Vagina (tissue), 2 donors: ENCODE measurements around the gene RAET1L. TPM values are rescaled to one million over a fixed set of nuclear protein-coding genes. Genes with fewer than 3 reads are reported as not detected.
A peak's percentile ranks its signal among the peaks of the same experiment; 100 is the strongest.
"Not testable (repeated sequence)": the region's sequence is repeated elsewhere in the genome, so short reads cannot be mapped to it uniquely, and the experiment has no call there.

ENCODE experiments used
- DNase-seq, 2 donors: peaks; one replicate each; pipeline ENCODE4 v3.0.0-alpha.2; 2017; ENCODE audit errors: extremely low spot score in 2 of 2
- H3K27ac ChIP-seq: fragments of 200-600 bp; sonication (generic); one replicate; pipeline ENCODE4 v1.5.1; 2019
- H3K27me3 ChIP-seq: fragments of 200-600 bp; sonication (generic); one replicate; pipeline ENCODE4 v1.5.1; 2019
- H3K36me3 ChIP-seq, 2 donors: fragments of 200-600 bp; sonication (generic); one replicate each; pipeline ENCODE4 v1.5.1; 2017 to 2019
- H3K4me1 ChIP-seq: fragments of 200-600 bp; sonication (generic); one replicate; pipeline ENCODE4 v1.5.1; 2019
- H3K4me3 ChIP-seq, 2 donors: fragments of 200-600 bp; sonication (generic); 1 replicate in 1 of 2; 2 replicates in 1 of 2; pipeline ENCODE4 v1.5.1; 2016 to 2019
- H3K9me3 ChIP-seq: fragments of 200-600 bp; sonication (generic); one replicate; pipeline ENCODE4 v1.5.1; 2019
- CTCF ChIP-seq, 3 experiments: fragments of 450-650 bp in 2 of 3; fragments of 200-600 bp in 1 of 3; sonication (generic) in 1 of 3; IDR thresholded peaks; one replicate each; pipeline ENCODE4 v1.5.1; 2017 to 2019; ENCODE audit warnings: antibody characterized with exemption in 3 of 3, mild to moderate bottlenecking in 2 of 3, moderate library complexity in 2 of 3
- POLR2A ChIP-seq, 2 donors: fragments of 450-650 bp; IDR thresholded peaks; one replicate each; pipeline ENCODE4 v1.6.1; 2017; ENCODE audit warnings: antibody characterized with exemption in 2 of 2, mild to moderate bottlenecking in 2 of 2, moderate library complexity in 2 of 2
- POLR2AphosphoS5 ChIP-seq, 2 donors: sonication (generic); formaldehyde crosslinking; IDR thresholded peaks; one replicate each; pipeline ENCODE4 v1.9.0; 2017; ENCODE audit warnings: antibody characterized with exemption in 2 of 2, mild to moderate bottlenecking in 2 of 2, low read depth in 1 of 2; ENCODE audit not compliant: insufficient read depth in 1 of 2
- intact Hi-C: fragments of 100-400 bp; cut with DNase I; formaldehyde crosslinking; loops from one replicate; pipeline ENCODE4 v1.15.1; 2023
- total RNA-seq: library from RNA; depleted of rRNA; stranded (reverse); fragments of >200 nt; gene quantifications from one replicate; pipeline ENCODE4 v1.2.3, GENCODE V29; 2016

RAET1L gene
- total RNA-seq, 1 donor from 2014 or later, result 8.3 TPM

- Histone ChIP-seq H3K36me3 (no peaks in the 10 kb centered on the region), H3K27me3 (peaks cover 3% of the 10 kb centered on the region), H3K27ac (no peak overlapping the region), H3K4me1 (peaks cover 19% of the 10 kb centered on the region), H3K4me3 (no peak overlapping the region), H3K9me3 (no peaks in the 10 kb centered on the region)
- TF ChIP-seq POLR2A (IDR thresholded peaks at IDR 0.05) (no peak), CTCF (IDR thresholded peaks at IDR 0.05) (no peak), POLR2AphosphoS5 (IDR thresholded peaks at IDR 0.05; ENCODE audit: insufficient read depth in 1 of 2, low read depth in 1 of 2) (no peak)
- intact Hi-C loops, result no loop called here
- peak in 1 of 2 donors; percentile 80 for DNase-seq
These were observed 1.9 kb upstream of the RAET1L start for GRCh38 chr6:150026976-150027805.

DNA sequence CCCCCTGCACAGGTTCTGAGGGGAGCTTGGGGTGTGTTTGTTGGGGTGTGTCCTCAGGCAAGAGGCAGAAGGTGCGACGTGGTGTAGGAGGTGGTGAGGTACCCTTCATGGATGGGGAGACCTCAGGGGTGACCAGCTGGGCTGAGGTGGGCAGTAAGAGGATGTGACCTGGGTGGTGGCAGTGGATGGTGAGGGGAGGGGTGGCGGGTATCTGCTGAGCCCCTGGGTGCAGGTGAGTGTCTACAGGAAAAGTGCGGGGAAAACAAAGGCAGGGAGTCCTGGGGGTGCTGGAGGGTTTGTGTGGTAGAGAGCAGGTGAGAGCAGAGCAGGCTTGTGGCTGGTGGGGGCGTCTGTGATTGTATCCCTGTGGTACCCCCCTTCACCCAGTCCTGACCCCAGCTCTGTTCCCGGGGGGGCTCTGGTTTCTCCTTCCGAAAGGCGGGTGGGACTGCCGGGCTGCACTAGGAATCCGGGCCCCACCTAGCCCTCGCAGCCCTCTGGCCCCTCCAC lies 631 bp downstream of the RAET1L start:
- intact Hi-C loops, result no loop called here

GRCh38 chr6:150024021-150024420 lies 1.3 kb downstream of the RAET1L start:
- intact Hi-C loops, result not testable (repeated sequence)

More for the DNA sequence above, 631 bp downstream of the RAET1L start:
- TF ChIP-seq CTCF (IDR thresholded peaks at IDR 0.05) (no peak), POLR2AphosphoS5 (IDR thresholded peaks at IDR 0.05; ENCODE audit: insufficient read depth in 1 of 2, low read depth in 1 of 2) (no peak), POLR2A (IDR thresholded peaks at IDR 0.05) (no peak)
- H3K27me3 ChIP-seq, result peaks cover 3% of the 10 kb centered on the region
- no peak overlapping the region for H3K27ac ChIP-seq
- DNase-seq, result no peak
- H3K36me3 ChIP-seq, result no peaks in the 10 kb centered on the region
- H3K4me1 ChIP-seq, result peaks cover 19% of the 10 kb centered on the region
- H3K9me3 ChIP-seq, result no peaks in the 10 kb centered on the region
- peak overlapping the region; percentile 30 to 34 for H3K4me3 ChIP-seq

GRCh38 chr6:150021870-150022269 lies 3.5 kb downstream of the RAET1L start:
- DNase-seq, H3K4me3 ChIP-seq, intact Hi-C loops, H3K9me3 ChIP-seq, H3K27ac ChIP-seq, H3K27me3 ChIP-seq, H3K36me3 ChIP-seq: not testable (repeated sequence)
- peaks cover 20% of the 10 kb centered on the region for H3K4me1 ChIP-seq

More at GRCh38 chr6:150024021-150024420, 1.3 kb downstream of the RAET1L start:
- not testable (repeated sequence) for H3K4me3 ChIP-seq, H3K27ac ChIP-seq, H3K36me3 ChIP-seq, H3K9me3 ChIP-seq, H3K27me3 ChIP-seq, DNase-seq
- H3K4me1 ChIP-seq, result peaks cover 19% of the 10 kb centered on the region

GRCh38 chr6:150018846-150019580 lies 6.3 kb downstream of the RAET1L start:
- H3K4me1 ChIP-seq, result peaks cover 15% of the 10 kb centered on the region
- H3K27me3 ChIP-seq, result no peaks in the 10 kb centered on the region
- H3K36me3 ChIP-seq, result no peaks in the 10 kb centered on the region
- TF ChIP-seq CTCF (IDR thresholded peaks at IDR 0.05), result no peak
- TF ChIP-seq POLR2A (IDR thresholded peaks at IDR 0.05), result no peak
- no peak for TF ChIP-seq POLR2AphosphoS5 (IDR thresholded peaks at IDR 0.05; ENCODE audit: insufficient read depth in 1 of 2, low read depth in 1 of 2)
- DNase-seq, result peak in 1 of 2 donors; percentile 52
- H3K4me3 ChIP-seq, result no peak overlapping the region
- no peak overlapping the region for H3K27ac ChIP-seq
- H3K9me3 ChIP-seq, result no peaks in the 10 kb centered on the region
- intact Hi-C loops, result no loop called here

- DNase-seq, intact Hi-C loops, H3K27ac ChIP-seq, H3K4me3 ChIP-seq, H3K36me3 ChIP-seq, H3K9me3 ChIP-seq, H3K27me3 ChIP-seq: not testable (repeated sequence)
- peaks cover 15% of the 10 kb centered on the region for H3K4me1 ChIP-seq
These were observed 8.2 kb downstream of the RAET1L start for GRCh38 chr6:150017186-150017521.
